Karpas-422 (cell line): Measurements from ENCODE around the gene NR1D1. TPM values are rescaled to one million over a fixed set of nuclear protein-coding genes. Genes with fewer than 3 reads are reported as not detected.
A peak's percentile ranks its signal among the peaks of the same experiment; 100 is the strongest.
"Not testable (repeated sequence)": the region's sequence is repeated elsewhere in the genome, so short reads cannot be mapped to it uniquely, and the experiment has no call there.

Experiments used
- DNase-seq: peaks from one replicate; pipeline ENCODE4 v3.0.0-alpha.2; 2015
- H2AFZ ChIP-seq: fragments of 200-600 bp; sonication (generic); 2 replicates; pipeline ENCODE4 v1.6.1; 2014; ENCODE audit warnings: antibody characterized with exemption, low read length, mixed read lengths
- H3K27ac ChIP-seq: fragments of 200-600 bp; sonication (generic); 2 replicates; pipeline ENCODE4 v1.5.1; 2014; ENCODE audit warnings: mild to moderate bottlenecking, low read length, moderate library complexity
- H3K27me3 ChIP-seq: fragments of 200-600 bp; sonication (generic); 2 replicates; pipeline ENCODE4 v1.6.1; 2014; ENCODE audit warnings: low read length, mixed read lengths
- H3K36me3 ChIP-seq: fragments of 200-600 bp; sonication (generic); 2 replicates; pipeline ENCODE4 v1.6.1; 2014; ENCODE audit warnings: low read length, mixed read lengths; ENCODE audit not compliant: insufficient read depth
- H3K4me1 ChIP-seq: fragments of 200-600 bp; sonication (generic); 2 replicates; pipeline ENCODE4 v1.6.1; 2014; ENCODE audit warnings: mild to moderate bottlenecking, low read length, mixed read lengths
- H3K4me2 ChIP-seq: fragments of 200-600 bp; sonication (generic); 2 replicates; pipeline ENCODE4 v1.6.1; 2014; ENCODE audit warnings: low read length, low read depth, mild to moderate bottlenecking; ENCODE audit not compliant: poor library complexity, severe bottlenecking
- H3K4me3 ChIP-seq: fragments of 200-600 bp; sonication (generic); 2 replicates; pipeline ENCODE4 v1.5.1; 2014; ENCODE audit warnings: mild to moderate bottlenecking, antibody characterized with exemption, low read length, mixed read lengths
- H3K79me2 ChIP-seq: fragments of 200-600 bp; sonication (generic); 2 replicates; pipeline ENCODE4 v1.6.1; 2014; ENCODE audit warnings: mild to moderate bottlenecking, low read length, mixed read lengths
- H3K9ac ChIP-seq: fragments of 200-600 bp; sonication (generic); 2 replicates; pipeline ENCODE4 v1.6.0; 2014; ENCODE audit warnings: low read length
- H3K9me2 ChIP-seq: fragments of 200-600 bp; sonication (generic), shearing (Covaris generic); replicated peaks from 2 replicates; pipeline ENCODE4 v1.6.0; 2014; ENCODE audit warnings: mild to moderate bottlenecking, low read length, moderate library complexity; ENCODE audit not compliant: insufficient read depth
- H3K9me3 ChIP-seq: fragments of 300-700, 200-600 bp; sonication (generic); 2 replicates; pipeline ENCODE4 v1.6.1; 2014; ENCODE audit warnings: low read length, mixed read lengths
- H4K20me1 ChIP-seq: fragments of 200-600 bp; sonication (generic); 2 replicates; pipeline ENCODE4 v1.6.1; 2014; ENCODE audit warnings: mild to moderate bottlenecking, antibody characterized with exemption, low read length, low read depth; ENCODE audit not compliant: insufficient read depth
- total RNA-seq: library from RNA; depleted of rRNA; stranded (reverse); fragments of >200 nt; shearing (Covaris generic); gene quantifications from 2 replicates; pipeline ENCODE4 v1.2.3, GENCODE V29; 2014; ENCODE audit warnings: low replicate concordance; rRNA removed

The NR1D1 gene
- 0.65 and 0.67 TPM in 2 replicates for total RNA-seq

DNA sequence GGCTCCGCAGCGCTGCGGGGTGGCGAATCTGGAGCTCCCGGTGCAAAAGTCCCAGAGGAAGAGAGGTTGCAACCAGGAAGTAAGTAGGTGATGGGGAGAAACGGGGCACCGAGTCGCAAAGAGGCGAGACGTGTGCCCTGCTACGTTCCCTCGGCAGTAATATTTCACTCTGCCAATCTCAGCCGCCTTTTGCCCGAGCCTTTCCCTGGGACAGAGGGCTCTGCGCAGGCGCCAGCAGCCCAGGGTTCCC, at the start of gene NR1D1:
Gene NR1D1 (minus strand): TSS at position 171 of the 250 bp plus-strand sequence. CDS start 495 bp downstream, outside the sequence.
- H3K79me2 ChIP-seq = no peaks in the 10 kb centered on the region
- 0 out of 2 replicates have a peak, but pooled peaks cover 3% of the 10 kb centered on the region for H3K9me3 ChIP-seq
- no peak for DNase-seq
- no peak within 1 kb of the TSS for H3K27ac ChIP-seq
- H3K9me2 ChIP-seq = no peaks in the 10 kb centered on the region
- H3K36me3 ChIP-seq = no peaks in the 10 kb centered on the region
- peak within 1 kb of the TSS; percentile 64 for H3K9ac ChIP-seq
- peak within 1 kb of the TSS; percentile 44 for H2AFZ ChIP-seq
- H3K4me2 ChIP-seq = peak within 1 kb of the TSS; percentile 71
- H3K4me3 ChIP-seq = peak within 1 kb of the TSS; percentile 50
- no peaks in the 10 kb centered on the region for H4K20me1 ChIP-seq
- H3K27me3 ChIP-seq = 0 out of 2 replicates have a peak, but pooled peaks cover 6% of the 10 kb centered on the region
- peaks cover 35% of the 10 kb centered on the region for H3K4me1 ChIP-seq

GRCh38 chr17:40148527-40148926, 48.1 kb upstream of the NR1D1 start:
- H3K4me3 ChIP-seq = no peak overlapping the region
- H3K4me2 ChIP-seq = no peak overlapping the region
- H2AFZ ChIP-seq = no peak overlapping the region
- no peak overlapping the region for H3K27ac ChIP-seq
- H4K20me1 ChIP-seq = no peaks in the 10 kb centered on the region
- no peaks in the 10 kb centered on the region for H3K9me3 ChIP-seq
- H3K9me2 ChIP-seq = no peaks in the 10 kb centered on the region
- no peak for DNase-seq
- H3K27me3 ChIP-seq = no peaks in the 10 kb centered on the region
- peaks cover 54% of the 10 kb centered on the region for H3K36me3 ChIP-seq
- peaks cover 3% of the 10 kb centered on the region; the same call in 1 of the 2 replicates for H3K4me1 ChIP-seq
- peaks cover 74% of the 10 kb centered on the region for H3K79me2 ChIP-seq
- no peak overlapping the region for H3K9ac ChIP-seq

DNA sequence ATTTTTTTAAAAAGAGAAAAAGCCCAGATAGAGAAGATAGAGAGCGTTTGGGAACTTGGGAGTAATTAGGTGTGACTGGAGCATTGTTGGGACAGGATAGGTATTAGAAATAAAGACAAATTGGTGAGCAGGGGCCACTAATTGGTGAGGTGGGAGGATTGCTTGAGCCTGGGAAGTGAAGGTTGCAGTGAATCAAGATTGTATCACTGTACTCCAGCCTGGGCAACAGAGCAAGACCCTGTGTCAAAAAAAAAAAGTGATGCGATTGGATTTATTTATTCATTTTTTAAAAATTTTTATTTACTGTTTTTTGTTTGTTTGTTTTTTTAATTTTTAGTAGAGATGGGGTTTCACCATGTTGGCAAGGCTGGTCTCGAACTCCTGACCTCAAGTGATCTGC, 45.1 kb upstream of the NR1D1 start:
- Histone ChIP-seq H3K4me1 (peaks cover 13% of the 10 kb centered on the region), H3K4me3 (no peak overlapping the region), H2AFZ (no peak overlapping the region), H3K9ac (no peak overlapping the region), H4K20me1 (no peaks in the 10 kb centered on the region), H3K27me3 (no peaks in the 10 kb centered on the region), H3K9me2 (no peaks in the 10 kb centered on the region), H3K79me2 (peaks cover 72% of the 10 kb centered on the region), H3K36me3 (peaks cover 50% of the 10 kb centered on the region), H3K27ac (no peak overlapping the region), H3K9me3 (no peaks in the 10 kb centered on the region), H3K4me2 (no peak overlapping the region)
- DNase-seq = no peak

DNA sequence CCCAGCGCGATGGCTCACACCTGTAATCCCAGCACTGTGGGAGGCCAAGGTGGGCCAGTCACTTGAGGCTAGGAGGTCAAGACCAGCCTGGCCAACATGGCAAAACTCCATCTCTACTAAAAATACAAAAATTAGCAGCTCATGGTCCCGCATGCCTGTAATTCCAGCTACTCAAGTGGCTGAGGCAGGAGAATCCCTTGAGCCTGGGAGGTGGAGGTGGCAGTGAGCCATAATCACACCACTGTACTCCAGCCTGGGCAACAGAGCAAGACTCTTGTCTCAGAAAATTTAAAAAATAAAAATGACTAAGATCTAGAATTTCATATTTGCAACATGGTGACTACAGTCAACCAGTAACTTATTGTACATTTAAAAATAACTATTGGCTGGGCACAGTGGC, 42.8 kb upstream of the NR1D1 start:
- H3K4me3 ChIP-seq, DNase-seq, H3K4me2 ChIP-seq, H3K27ac ChIP-seq, H4K20me1 ChIP-seq, H3K9ac ChIP-seq, H3K9me2 ChIP-seq, H3K27me3 ChIP-seq, H2AFZ ChIP-seq, H3K9me3 ChIP-seq: not testable (repeated sequence)
- H3K4me1 ChIP-seq = peaks cover 22% of the 10 kb centered on the region
- peaks cover 33% of the 10 kb centered on the region for H3K36me3 ChIP-seq
- H3K79me2 ChIP-seq = peaks cover 57% of the 10 kb centered on the region

GRCh38 chr17:40139566-40140058, 39.2 kb upstream of the NR1D1 start:
- Histone ChIP-seq H3K4me3 (peak overlapping the region; percentile 87), H4K20me1 (no peaks in the 10 kb centered on the region), H3K36me3 (peaks cover 29% of the 10 kb centered on the region; the same call in 1 of the 2 replicates), H3K27ac (peak overlapping the region; percentile 76), H3K9me2 (no peaks in the 10 kb centered on the region), H3K4me2 (peak overlapping the region; percentile 82), H3K9ac (peak overlapping the region; percentile 96), H3K4me1 (peaks cover 22% of the 10 kb centered on the region), H2AFZ (peak overlapping the region; percentile 68; the same call in 1 of the 2 replicates), H3K9me3 (no peaks in the 10 kb centered on the region), H3K27me3 (no peaks in the 10 kb centered on the region), H3K79me2 (peaks cover 41% of the 10 kb centered on the region)
- DNase-seq = no peak

DNA sequence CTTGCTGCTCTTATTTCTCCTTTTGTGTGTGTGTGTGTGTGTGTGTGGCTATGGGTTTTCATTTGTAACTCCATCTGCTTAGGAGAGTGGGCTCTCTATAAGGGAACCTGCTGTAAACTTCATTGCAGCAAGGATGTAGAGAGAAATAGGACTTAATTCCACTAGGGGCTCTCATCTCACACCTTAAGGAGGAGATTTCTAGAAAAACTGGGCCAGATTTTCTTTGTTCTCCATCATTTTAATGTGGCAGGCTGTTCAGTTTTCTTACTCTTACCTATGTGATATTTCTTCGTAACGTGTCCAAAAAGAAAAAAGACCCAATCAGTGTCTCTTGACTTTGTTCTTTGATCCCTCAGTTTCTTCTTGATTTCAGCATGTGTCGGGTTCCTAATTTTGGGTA, 35.4 kb upstream of the NR1D1 start:
- Histone ChIP-seq H3K36me3 (peaks cover 51% of the 10 kb centered on the region; the same call in 1 of the 2 replicates), H3K9me3 (no peaks in the 10 kb centered on the region), H4K20me1 (no peaks in the 10 kb centered on the region)

DNA sequence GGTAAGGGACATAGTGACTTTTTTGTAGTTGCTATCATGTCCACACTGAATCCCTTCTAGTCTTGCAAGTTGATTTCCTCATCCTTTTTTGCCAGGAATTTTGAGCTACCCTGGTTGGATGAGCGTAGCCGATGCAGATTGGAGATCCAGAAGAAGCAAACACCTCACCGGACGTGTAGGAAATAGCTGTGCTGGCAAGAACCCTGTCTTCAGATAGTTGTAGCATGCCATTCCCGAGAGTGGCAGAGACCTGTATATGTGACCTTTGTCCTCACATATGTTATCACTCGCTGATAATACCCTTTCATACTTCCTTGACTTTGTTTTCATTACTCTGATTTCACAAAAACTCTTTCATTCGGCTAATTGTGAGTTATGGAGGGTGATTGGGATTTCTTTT, 33.8 kb upstream of the NR1D1 start:
- Histone ChIP-seq H3K79me2 (peaks cover 11% of the 10 kb centered on the region; the same call in 1 of the 2 replicates), H3K9ac (no peak overlapping the region), H3K36me3 (peaks cover 65% of the 10 kb centered on the region; the same call in 1 of the 2 replicates), H3K27me3 (no peaks in the 10 kb centered on the region), H3K9me2 (no peaks in the 10 kb centered on the region), H3K27ac (no peak overlapping the region), H3K4me2 (no peak overlapping the region), H3K9me3 (no peaks in the 10 kb centered on the region), H4K20me1 (no peaks in the 10 kb centered on the region), H3K4me3 (no peak overlapping the region), H2AFZ (no peak overlapping the region), H3K4me1 (peaks cover 5% of the 10 kb centered on the region)
- no peak for DNase-seq

More for the DNA sequence above, 35.4 kb upstream of the NR1D1 start:
- Histone ChIP-seq H3K4me3 (no peak overlapping the region), H3K27me3 (no peaks in the 10 kb centered on the region), H3K4me2 (no peak overlapping the region), H3K79me2 (peaks cover 14% of the 10 kb centered on the region), H3K27ac (no peak overlapping the region), H3K9me2 (no peaks in the 10 kb centered on the region), H3K9ac (no peak overlapping the region), H3K4me1 (peaks cover 9% of the 10 kb centered on the region), H2AFZ (no peak overlapping the region)
- DNase-seq = no peak

DNA sequence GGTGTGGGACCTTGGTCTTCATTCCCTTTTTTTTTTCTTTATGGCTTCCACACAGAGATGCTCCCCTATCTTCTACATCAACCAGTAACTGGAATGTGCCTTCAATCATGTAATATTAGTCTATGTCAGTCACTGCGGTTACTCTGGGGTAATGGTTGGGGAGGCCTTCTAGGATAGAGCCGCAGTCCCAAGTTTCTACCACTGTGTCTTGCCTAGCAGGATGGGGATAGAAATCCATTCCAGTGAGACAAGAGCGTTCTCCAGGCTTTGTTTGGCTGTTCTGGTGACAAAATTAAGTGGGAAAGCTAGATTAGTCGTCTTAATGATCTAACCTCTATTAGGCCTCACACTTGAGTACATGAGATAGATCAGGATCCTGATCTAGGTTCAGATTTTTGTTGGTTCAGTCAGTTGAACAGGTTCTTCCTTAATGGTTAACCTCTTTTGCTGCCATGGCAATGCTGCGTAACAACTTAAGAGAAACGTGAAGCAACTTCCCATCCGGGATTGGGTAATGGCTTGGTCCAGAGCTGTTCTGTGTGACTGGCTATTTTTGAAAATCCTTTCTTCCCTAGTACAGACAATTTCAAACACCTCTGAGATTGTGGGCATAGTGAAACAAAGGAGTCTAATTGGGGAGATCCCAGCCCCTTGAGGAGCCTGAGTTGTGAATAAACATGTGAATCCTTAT, 30.1 kb upstream of the NR1D1 start:
- no peak for DNase-seq
- Histone ChIP-seq H3K9ac (no peak overlapping the region), H3K36me3 (peaks cover 73% of the 10 kb centered on the region; the same call in 1 of the 2 replicates), H3K4me1 (no peaks in the 10 kb centered on the region), H4K20me1 (no peaks in the 10 kb centered on the region), H3K27ac (no peak overlapping the region), H3K27me3 (no peaks in the 10 kb centered on the region), H3K4me2 (no peak overlapping the region), H3K4me3 (no peak overlapping the region), H3K9me3 (no peaks in the 10 kb centered on the region), H3K79me2 (peaks cover 20% of the 10 kb centered on the region), H3K9me2 (no peaks in the 10 kb centered on the region), H2AFZ (no peak overlapping the region)
